NCI-H510A (cell line): ENCODE results near the gene NEK8.
"Not testable (repeated sequence)": the region's sequence is repeated elsewhere in the genome, so short reads cannot be mapped to it uniquely, and the experiment has no call there.

Experiments
- DNase-seq: peaks from one replicate; lab custom pipeline; 2025; lab: John Stamatoyannopoulos, UW

NEK8 gene

GRCh38 chr17:28763804-28764266, 35.2 kb downstream of the NEK8 start:
- DNase-seq, result no peak

DNA sequence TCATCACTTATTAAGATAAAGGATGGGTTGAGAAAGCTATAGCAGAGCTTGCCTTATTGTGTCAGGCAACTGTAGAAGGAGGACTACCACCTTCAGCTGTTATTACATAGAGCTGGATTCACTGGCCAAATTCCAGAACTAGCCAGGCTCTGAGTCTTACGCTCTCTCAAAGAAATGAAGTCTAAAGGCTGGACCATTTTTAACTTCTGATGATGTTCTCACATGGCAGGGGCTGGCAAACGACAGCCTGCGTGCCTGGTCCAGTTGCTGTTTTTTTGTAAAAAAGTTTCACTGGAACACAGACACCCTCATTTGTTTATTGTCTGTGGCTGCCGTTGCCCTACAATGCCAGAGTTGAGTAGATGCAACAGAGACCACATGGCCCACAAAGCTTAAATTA, 36.5 kb downstream of the NEK8 start:
- DNase-seq, result no peak

GRCh38 chr17:28773736-28774135, 45.1 kb downstream of the NEK8 start:
- no peak for DNase-seq

- DNase-seq, result no peak
Measured at GRCh38 chr17:28774206-28774605, 45.6 kb downstream of the NEK8 start.

DNA sequence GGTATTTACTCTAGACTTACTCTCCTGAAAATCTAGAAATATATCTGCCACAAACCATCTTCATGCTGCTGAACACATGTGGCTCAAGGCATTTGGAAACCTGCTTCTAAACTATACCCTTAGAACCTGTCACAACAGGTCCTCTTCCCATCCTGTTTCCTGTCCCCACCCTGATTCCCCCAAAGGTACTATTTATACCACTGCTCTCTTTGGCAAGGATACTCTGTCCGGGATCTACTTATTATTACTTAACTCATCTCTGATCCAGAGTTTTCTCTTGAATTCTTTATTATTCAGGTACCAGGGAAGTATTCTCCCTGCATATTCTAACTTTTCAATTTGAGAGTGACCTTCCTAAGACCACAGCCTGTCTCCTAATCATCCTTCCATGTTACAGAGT, 48.6 kb downstream of the NEK8 start:
- no peak for DNase-seq

GRCh38 chr17:28779601-28780000, 51.0 kb downstream of the NEK8 start:
- DNase-seq, result not testable (repeated sequence)

DNA sequence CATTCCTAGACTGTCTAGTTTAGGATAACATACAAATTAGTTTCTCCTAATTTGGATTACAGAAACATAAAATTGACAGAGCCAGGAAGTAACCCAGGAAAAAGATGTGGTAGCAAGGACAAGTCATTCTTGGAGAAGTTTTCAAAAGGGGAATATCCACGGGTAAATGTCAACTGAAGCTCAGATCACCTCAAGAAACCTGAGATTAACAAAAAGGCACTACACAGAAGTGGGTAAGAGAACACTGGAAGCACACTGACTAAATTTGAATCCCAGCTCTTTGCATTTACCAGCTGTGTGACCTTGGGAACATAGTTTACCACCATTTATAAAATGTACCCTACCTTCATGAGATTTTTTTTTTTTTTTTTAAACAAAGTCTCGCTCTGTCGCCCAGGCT, 54.6 kb downstream of the NEK8 start:
- DNase-seq, result no peak

GRCh38 chr17:28788100-28788499, 59.5 kb downstream of the NEK8 start:
- no peak for DNase-seq
